HepG2 (cell line): ENCODE results near the gene CPN1. TPM values are rescaled to one million over a fixed set of nuclear protein-coding genes. Genes with fewer than 3 reads are reported as not detected.

ENCODE experiments used
- ATAC-seq: fragments of 200-7000 bp; cut with Tn5 transposase; 3 replicates; pipeline ENCODE4 v1.9.1; 2020; ENCODE audit warnings: mild to moderate bottlenecking, moderate library complexity
- BruUV-seq: library from RNA; stranded (reverse); fragments of 400-500 nt; replicated peaks from 2 replicates; lab custom pipeline; 2021; lab: Mats Ljungman, UMichigan
- CTCF ChIA-PET: fragments of 300-600 bp; formaldehyde crosslinking; extraction: SDS; loops from one replicate; lab custom pipeline; 2021; ENCODE audit warnings: low total read pairs, inconsistent platforms, low intra/inter-chr PET ratio; lab: Yijun Ruan, JAX
- POLR2A ChIA-PET: fragments of 350-600 bp; sonication (Branson Sonifier 250); formaldehyde crosslinking; loops from one replicate; lab custom pipeline; 2020; ENCODE audit warnings: antibody characterized with exemption, inconsistent platforms; lab: Yijun Ruan, JAX
- DNase-seq: peaks from one replicate; pipeline ENCODE4 v3.0.0-alpha.2; 2015; ENCODE audit warnings: low spot score
- FAIRE-seq: peaks from 3 replicates; lab custom pipeline; 2011; peaks lifted over from hg19 to GRCh38; lab: Jason Lieb, UNC
- H2AFZ ChIP-seq: one replicate; pipeline ENCODE4 v1.6.1; 2011; ENCODE audit warnings: low read length, inconsistent platforms
- H3K27ac ChIP-seq: fragments of 300-600 bp; 3 replicates; pipeline ENCODE4 v1.8.0; 2011; ENCODE audit warnings: mixed run types, mild to moderate bottlenecking, mixed read lengths, low read length, inconsistent platforms; ENCODE audit not compliant: insufficient read depth; ENCODE audit errors: extremely low read length
- H3K27me3 ChIP-seq, 2 experiments: fragments of 200-600 bp in 1 of 2; 2 replicates in 1 of 2; 3 replicates in 1 of 2; pipeline versions ENCODE4 v1.6.0 to v1.8.0; 2011; ENCODE audit warnings: low read length in 2 of 2, mild to moderate bottlenecking in 2 of 2, moderate library complexity in 2 of 2, inconsistent platforms in 1 of 2; ENCODE audit not compliant: insufficient read depth in 2 of 2, control insufficient read depth in 1 of 2
- H3K36me3 ChIP-seq, 2 experiments: fragments of 200-600 bp in 1 of 2; replicated peaks in 1 of 2; 2 replicates in 1 of 2; 3 replicates in 1 of 2; pipeline versions ENCODE4 v1.5.1 to v1.8.0; 2011; ENCODE audit warnings: low read length in 2 of 2, inconsistent platforms in 1 of 2; ENCODE audit not compliant: insufficient read depth in 2 of 2, control insufficient read depth in 1 of 2
- H3K4me1 ChIP-seq: 2 replicates; pipeline ENCODE4 v1.5.1; 2012; ENCODE audit warnings: low read length, inconsistent platforms; ENCODE audit not compliant: insufficient read depth
- H3K4me2 ChIP-seq: 2 replicates; pipeline ENCODE4 v1.6.0; 2011; ENCODE audit warnings: low read depth, low read length, inconsistent platforms
- H3K4me3 ChIP-seq, 3 experiments: fragments of 200-600 bp in 1 of 3; sonication (generic), shearing (Covaris generic) in 1 of 3; replicated peaks in 1 of 3; 2 replicates each; pipeline ENCODE4 v1.5.1; 2011 to 2016; ENCODE audit warnings: low read length in 3 of 3, inconsistent platforms in 2 of 3, low read depth in 2 of 3, mild to moderate bottlenecking in 2 of 3, control low read depth in 1 of 3, mixed read lengths in 1 of 3; ENCODE audit not compliant: insufficient read depth in 1 of 3
- H3K79me2 ChIP-seq: one replicate; pipeline ENCODE4 v1.6.1; 2011; ENCODE audit warnings: low read length, inconsistent platforms; ENCODE audit not compliant: insufficient read depth
- H3K9ac ChIP-seq: 2 replicates; pipeline ENCODE4 v1.6.0; 2011; ENCODE audit warnings: mild to moderate bottlenecking, low read depth, low read length, inconsistent platforms; ENCODE audit not compliant: insufficient read depth
- H3K9me3 ChIP-seq: 2 replicates; pipeline ENCODE4 v1.5.1; 2012; ENCODE audit warnings: mild to moderate bottlenecking, low read length
- H4K20me1 ChIP-seq: 2 replicates; pipeline ENCODE4 v1.6.0; 2011; ENCODE audit warnings: inconsistent platforms, mild to moderate bottlenecking, low read length, moderate library complexity; ENCODE audit not compliant: insufficient read depth
- AGO1 ChIP-seq: fragments of 200-400 bp; formaldehyde crosslinking; IDR thresholded peaks from 2 replicates; pipeline ENCODE4 v1.6.1; 2017; ENCODE audit warnings: mild to moderate bottlenecking, low read depth, low read length, moderate library complexity; ENCODE audit not compliant: poor library complexity, severe bottlenecking
- AHDC1 ChIP-seq: sonication (generic); formaldehyde crosslinking; IDR thresholded peaks from 2 replicates; pipeline ENCODE4 v1.5.1; 2020; ENCODE audit warnings: mild to moderate bottlenecking, missing genetic modification reagents, borderline replicate concordance
- KAT2B ChIP-seq: fragments of 150-350 bp; IDR thresholded peaks from 2 replicates; pipeline ENCODE4 v1.6.1; 2014; ENCODE audit warnings: low read depth, low read length, borderline replicate concordance
- NR1H2 ChIP-seq: sonication (generic); formaldehyde crosslinking; IDR thresholded peaks from 2 replicates; pipeline ENCODE4 v1.8.1; 2022; ENCODE audit warnings: low read depth, missing genetic modification reagents, borderline replicate concordance
- YEATS4 ChIP-seq: sonication (generic); formaldehyde crosslinking; IDR thresholded peaks from 2 replicates; pipeline ENCODE4 v1.4.0; 2020; ENCODE audit warnings: missing genetic modification reagents, borderline replicate concordance
- ZNF121 ChIP-seq: sonication (generic); formaldehyde crosslinking; IDR thresholded peaks from 2 replicates; pipeline ENCODE4 v1.5.0; 2020; ENCODE audit warnings: mild to moderate bottlenecking, missing genetic modification reagents
- ZNF317 ChIP-seq: sonication (generic); formaldehyde crosslinking; IDR thresholded peaks from 2 replicates; pipeline ENCODE4 v1.5.0; 2020; ENCODE audit warnings: mild to moderate bottlenecking, missing genetic modification reagents
- ZNF337 ChIP-seq: sonication (generic); formaldehyde crosslinking; IDR thresholded peaks from 2 replicates; pipeline ENCODE4 v1.5.1; 2020; ENCODE audit warnings: missing genetic modification reagents, low read depth, mild to moderate bottlenecking, borderline replicate concordance
- ZNF644 ChIP-seq: IDR thresholded peaks from 2 replicates; pipeline ENCODE4 v1.6.1; 2016; ENCODE audit warnings: low read depth
- ZNF784 ChIP-seq: sonication (generic); formaldehyde crosslinking; IDR thresholded peaks from 2 replicates; pipeline ENCODE4 v1.5.1; 2020; ENCODE audit warnings: missing genetic modification reagents, mild to moderate bottlenecking, borderline replicate concordance
- WGBS: methylation state at CpG from one replicate; pipeline ENCODE4 v1.1.6; 2017; ENCODE audit warnings: low lambda C conversion rate; 5-methylcytosine and 5-hydroxymethylcytosine counted together
- in situ Hi-C: cut with HindIII; loops from 2 replicates; pipeline ENCODE4 v1.10.0; 2017; ENCODE audit warnings: low pct_unique_long_range_greater_than_20kb; ENCODE audit not compliant: extremely low pct_ligation_motif_present
- intact Hi-C: fragments of 100-400 bp; cut with micrococcal nuclease; formaldehyde crosslinking; loops from one replicate; pipeline ENCODE4 v1.10.0; 2022; ENCODE audit not compliant: unreplicated experiment
- polyA plus RNA-seq, 8 experiments: library from polyadenylated mRNA; depleted of rRNA in 3 of 8; stranded (reverse) in 7 of 8; unstranded in 1 of 8; fragments of >200 nt; fragmentation: Illumina TruSeq in 4 of 8; extraction: Trizol in 4 of 8; gene quantifications; 2 replicates each; pipeline versions ENCODE4 v1.2.1 to v1.2.3, GENCODE V29; 2011 to 2016; ENCODE audit warnings: low read depth in 4 of 8, missing spikeins in 1 of 8, mixed read lengths in 1 of 8; ENCODE audit not compliant: insufficient read depth in 1 of 8
- total RNA-seq, 5 experiments: library from RNA; depleted of rRNA; stranded (reverse); fragments of >200 nt; fragmentation: Illumina TruSeq; extraction: Trizol; gene quantifications; 2 replicates each; pipeline ENCODE4 v1.2.3, GENCODE V29; 2016; ENCODE audit warnings: low read depth in 1 of 5

Gene CPN1
- total and polyA plus RNA-seq, 2 of the 13 experiments (the other 11 are each of a cell fraction or from before 2014, with no cell fraction given): 17.3 to 35.1 TPM

DNA sequence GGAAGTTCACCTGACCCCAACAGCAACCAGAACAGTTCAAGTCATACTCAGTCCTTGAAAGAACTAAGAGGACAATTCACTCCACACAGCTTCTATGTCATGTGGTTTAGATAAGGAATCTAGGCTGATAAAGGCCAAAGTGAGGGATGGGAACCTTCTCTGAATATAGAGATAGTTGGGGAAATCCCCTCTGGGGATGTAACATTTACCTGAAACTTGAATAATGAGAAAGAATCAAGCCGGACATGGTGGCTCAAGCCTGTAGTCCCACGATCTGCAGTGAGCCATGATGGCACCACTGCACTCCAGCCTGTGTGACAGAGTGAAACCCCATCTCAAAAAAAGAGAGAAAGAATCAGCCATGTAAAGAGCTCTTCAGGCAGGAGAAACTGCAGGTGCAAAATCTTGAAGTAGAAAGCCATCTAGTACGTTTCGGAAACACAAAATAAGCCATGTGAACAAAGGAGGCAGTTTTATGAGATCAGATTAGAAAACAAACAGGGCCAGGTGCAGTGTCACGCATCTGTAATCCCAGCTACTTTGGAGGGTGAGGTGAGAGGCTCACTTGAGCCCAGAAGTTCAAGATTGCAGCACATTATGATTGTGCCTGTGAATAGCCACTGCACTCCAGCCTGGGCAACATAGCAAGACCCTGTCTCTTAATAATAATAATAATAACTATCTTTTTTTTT is 67.5 kb downstream of the CPN1 start:
- FAIRE-seq: no peak
- H3K4me2 ChIP-seq: peak overlapping the region; percentile 25
- TF ChIP-seq ZNF644 (CRISPR knock-in tag) (0 out of 2 replicates have a peak, but pooled peaks have one; percentile 15), ZNF784 (CRISPR knock-in tag) (no peak), ZNF121 (CRISPR knock-in tag) (peak; percentile 72)
- TF ChIP-seq, all 625 proteins: peak for 2
- in situ Hi-C loops: no loop called here
- Histone ChIP-seq H3K27me3 (no peaks in the 10 kb centered on the region; a peak in 1 of 5 replicates), H4K20me1 (no peaks in the 10 kb centered on the region), H3K36me3 (no peaks in the 10 kb centered on the region), H3K4me3 (no peak overlapping the region; a peak in 1 of 6 replicates), H2AFZ (peak overlapping the region; percentile 62), H3K4me1 (peaks cover 61% of the 10 kb centered on the region), H3K27ac (no peak overlapping the region), H3K9me3 (no peaks in the 10 kb centered on the region), H3K79me2 (no peaks in the 10 kb centered on the region), H3K9ac (no peak overlapping the region)
- intact Hi-C loops: loop anchor here (5.0 kb wide), 2 partner anchors 157 to 392 kb away; partner anchors contain the start of gene SLC25A28
- no TSS peak for BruUV-seq
- ChIA-PET POLR2A (interaction anchor here (0.8 to 0.9 kb wide), 2 partner anchors 24 to 88 kb away, joined by 3 to 6 read pairs; no protein-coding TSS in a partner anchor), CTCF (no interaction called here)
- WGBS: 23% methylated on average over 5 of the region's 5 CpGs
- DNase-seq (no peak), ATAC-seq (no peak)

GRCh38 chr10:100013621-100014020 is 68.0 kb downstream of the CPN1 start:
- ChIA-PET POLR2A (interaction anchor here (0.9 kb wide), 1 partner anchor 88 kb away, joined by 6 read pairs; no protein-coding TSS in a partner anchor), CTCF (no interaction called here)
- Histone ChIP-seq H3K4me3 (no peak overlapping the region), H3K79me2 (peaks cover 2% of the 10 kb centered on the region), H3K9me3 (no peaks in the 10 kb centered on the region), H3K27ac (no peak overlapping the region), H3K4me2 (peak overlapping the region; percentile 25), H2AFZ (no peak overlapping the region), H3K36me3 (no peaks in the 10 kb centered on the region), H4K20me1 (no peaks in the 10 kb centered on the region), H3K4me1 (peaks cover 58% of the 10 kb centered on the region), H3K9ac (no peak overlapping the region), H3K27me3 (no peaks in the 10 kb centered on the region; a peak in 1 of 5 replicates)
- no TSS peak for BruUV-seq
- intact Hi-C loops: loop anchor here (5.0 kb wide), 2 partner anchors 156 to 391 kb away; partner anchors contain the start of gene SLC25A28
- in situ Hi-C loops: no loop called here
- DNase-seq (no peak), FAIRE-seq (no peak), ATAC-seq (no peak)
- 85% methylated on average over 1 of the region's 1 CpG for WGBS
- TF ChIP-seq ZNF337 (no peak), AHDC1 (CRISPR knock-in tag) (no peak), AGO1 (no peak), ZNF317 (CRISPR knock-in tag) (no peak), YEATS4 (no peak), KAT2B (no peak), NR1H2 (CRISPR knock-in tag) (no peak)
